Endodermal cell (in vitro differentiated cells): Measurements from ENCODE around the gene LRRIQ1. TPM values are rescaled to one million over a fixed set of nuclear protein-coding genes. Genes with fewer than 3 reads are reported as not detected.

Source experiments
- DNase-seq: peaks from one replicate; pipeline ENCODE4 v3.0.0-alpha.2; 2017
- H3K27ac ChIP-seq: 2 replicates; pipeline ENCODE4 v1.5.1; 2013; ENCODE audit warnings: mild to moderate bottlenecking, low read depth, low read length, moderate library complexity
- H3K27me3 ChIP-seq: 2 replicates; pipeline ENCODE4 v1.6.1; 2013; ENCODE audit warnings: mild to moderate bottlenecking, low read length, moderate library complexity; ENCODE audit not compliant: insufficient read depth, control insufficient read depth, poor library complexity, severe bottlenecking
- H3K36me3 ChIP-seq: 2 replicates; pipeline ENCODE4 v1.7.0; 2013; ENCODE audit warnings: mild to moderate bottlenecking, low read length, moderate library complexity; ENCODE audit not compliant: control insufficient read depth, insufficient read depth
- H3K4me1 ChIP-seq: one replicate; pipeline ENCODE4 v1.7.0; 2013; ENCODE audit warnings: low read length; ENCODE audit not compliant: control insufficient read depth, insufficient read depth
- H3K4me3 ChIP-seq: 2 replicates; pipeline ENCODE4 v1.5.1; 2013; ENCODE audit warnings: mild to moderate bottlenecking, low read length, moderate library complexity
- H3K9ac ChIP-seq: 2 replicates; pipeline ENCODE4 v1.6.1; 2013; ENCODE audit warnings: mild to moderate bottlenecking, low read length, moderate library complexity; ENCODE audit not compliant: poor library complexity, severe bottlenecking; ENCODE audit errors: extremely low read depth
- H3K9me3 ChIP-seq: 2 replicates; pipeline ENCODE4 v1.6.1; 2013; ENCODE audit warnings: mild to moderate bottlenecking, low read length, moderate library complexity; ENCODE audit not compliant: control insufficient read depth
- H3K27ac Mint-ChIP-seq: 2 replicates; pipeline ENCODE4 v1.8.0; 2020; ENCODE audit warnings: mixed read lengths
- H3K27me3 Mint-ChIP-seq: 2 replicates; pipeline ENCODE4 v1.8.0; 2021; ENCODE audit warnings: mild to moderate bottlenecking, mixed read lengths; ENCODE audit not compliant: insufficient read depth
- H3K36me3 Mint-ChIP-seq: 2 replicates; pipeline ENCODE4 v1.8.0; 2020; ENCODE audit warnings: low read depth, mixed read lengths
- H3K4me1 Mint-ChIP-seq: 2 replicates; pipeline ENCODE4 v1.8.0; 2020; ENCODE audit warnings: mixed read lengths
- H3K4me3 Mint-ChIP-seq: 2 replicates; pipeline ENCODE4 v1.8.0; 2020; ENCODE audit warnings: mild to moderate bottlenecking, moderate library complexity, mixed read lengths
- H3K9me3 Mint-ChIP-seq: 2 replicates; pipeline ENCODE4 v1.8.0; 2020; ENCODE audit warnings: mild to moderate bottlenecking, mixed read lengths
- WGBS, 2 experiments: methylation state at CpG; one replicate each; pipeline versions ENCODE4 v1.1.5 to v1.1.7; 2013; ENCODE audit warnings: missing lambda C conversion rate in 2 of 2, mixed read lengths in 1 of 2; ENCODE audit not compliant: insufficient coverage in 1 of 2, insufficient read length in 1 of 2; 5-methylcytosine and 5-hydroxymethylcytosine counted together
- total RNA-seq, 2 donors: library from RNA; stranded (reverse); fragmentation: NEBNext Ultra II Directional in 1 of 2; extraction: Animal tissue kit (Norgen Biotek cat#: 25700) in 1 of 2; gene quantifications; 2 replicates in 1 of 2; 3 replicates in 1 of 2; pipeline ENCODE4 v1.2.1, GENCODE V29; 2021
- TF ChIP-seq, protein P1 (sequence below): fragments of 200-600 bp; sonication (generic); conservative IDR thresholded peaks from 2 replicates; pipeline ENCODE4 v1.5.0; 2021; ENCODE audit warnings: antibody characterized with exemption, mild to moderate bottlenecking

Gene LRRIQ1
- total RNA-seq, 2 donors from 2014 or later, result 2.9 to 6.2 TPM

DNA sequence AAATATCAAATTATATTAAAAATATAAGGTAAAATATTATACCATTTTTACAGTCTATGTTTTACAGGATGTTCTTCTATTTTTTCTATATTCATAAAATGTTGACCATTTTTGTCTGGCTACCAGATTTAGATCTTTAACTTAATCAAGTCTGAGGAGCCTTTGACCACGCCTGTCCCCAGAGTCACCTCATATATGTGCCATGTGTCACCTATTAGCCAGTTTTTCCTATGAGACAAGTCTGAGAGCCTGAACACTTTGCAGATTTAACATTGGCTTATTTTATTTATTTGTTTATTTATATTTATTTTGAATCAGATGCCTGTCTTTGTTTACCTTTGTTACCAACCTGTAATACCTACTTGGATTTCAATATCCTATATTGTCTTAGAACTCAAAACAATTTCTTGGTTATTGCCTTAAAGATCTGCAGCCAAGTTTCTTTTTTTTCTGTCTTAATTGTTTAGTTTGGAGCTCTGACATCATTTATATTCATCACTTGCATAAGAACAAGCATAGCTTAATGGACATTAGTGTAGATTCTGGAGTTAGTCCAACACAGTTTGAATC, 127.7 kb downstream of the LRRIQ1 start:
- H3K4me1 Mint-ChIP-seq, result peaks cover 3% of the 10 kb centered on the region
- Histone ChIP-seq H3K9ac (no peak overlapping the region), H3K4me1 (no peaks in the 10 kb centered on the region), H3K27me3 (no peaks in the 10 kb centered on the region), H3K9me3 (no peaks in the 10 kb centered on the region), H3K4me3 (no peak overlapping the region), H3K36me3 (no peaks in the 10 kb centered on the region), H3K27ac (no peak overlapping the region)
- no peaks in the 10 kb centered on the region for H3K27me3 Mint-ChIP-seq
- H3K9me3 Mint-ChIP-seq, result no peaks in the 10 kb centered on the region
- no peak overlapping the region for H3K27ac Mint-ChIP-seq
- TF ChIP-seq, protein P1, sequence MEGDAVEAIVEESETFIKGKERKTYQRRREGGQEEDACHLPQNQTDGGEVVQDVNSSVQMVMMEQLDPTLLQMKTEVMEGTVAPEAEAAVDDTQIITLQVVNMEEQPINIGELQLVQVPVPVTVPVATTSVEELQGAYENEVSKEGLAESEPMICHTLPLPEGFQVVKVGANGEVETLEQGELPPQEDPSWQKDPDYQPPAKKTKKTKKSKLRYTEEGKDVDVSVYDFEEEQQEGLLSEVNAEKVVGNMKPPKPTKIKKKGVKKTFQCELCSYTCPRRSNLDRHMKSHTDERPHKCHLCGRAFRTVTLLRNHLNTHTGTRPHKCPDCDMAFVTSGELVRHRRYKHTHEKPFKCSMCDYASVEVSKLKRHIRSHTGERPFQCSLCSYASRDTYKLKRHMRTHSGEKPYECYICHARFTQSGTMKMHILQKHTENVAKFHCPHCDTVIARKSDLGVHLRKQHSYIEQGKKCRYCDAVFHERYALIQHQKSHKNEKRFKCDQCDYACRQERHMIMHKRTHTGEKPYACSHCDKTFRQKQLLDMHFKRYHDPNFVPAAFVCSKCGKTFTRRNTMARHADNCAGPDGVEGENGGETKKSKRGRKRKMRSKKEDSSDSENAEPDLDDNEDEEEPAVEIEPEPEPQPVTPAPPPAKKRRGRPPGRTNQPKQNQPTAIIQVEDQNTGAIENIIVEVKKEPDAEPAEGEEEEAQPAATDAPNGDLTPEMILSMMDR, result no peak
- 90% methylated on average over 1 of the region's 1 CpG; no CpG with 5 or more reads in 1 of the 2 experiments for WGBS, 2 experiments
- H3K36me3 Mint-ChIP-seq, result no peaks in the 10 kb centered on the region
- no peak for DNase-seq
- H3K4me3 Mint-ChIP-seq, result no peak overlapping the region

DNA sequence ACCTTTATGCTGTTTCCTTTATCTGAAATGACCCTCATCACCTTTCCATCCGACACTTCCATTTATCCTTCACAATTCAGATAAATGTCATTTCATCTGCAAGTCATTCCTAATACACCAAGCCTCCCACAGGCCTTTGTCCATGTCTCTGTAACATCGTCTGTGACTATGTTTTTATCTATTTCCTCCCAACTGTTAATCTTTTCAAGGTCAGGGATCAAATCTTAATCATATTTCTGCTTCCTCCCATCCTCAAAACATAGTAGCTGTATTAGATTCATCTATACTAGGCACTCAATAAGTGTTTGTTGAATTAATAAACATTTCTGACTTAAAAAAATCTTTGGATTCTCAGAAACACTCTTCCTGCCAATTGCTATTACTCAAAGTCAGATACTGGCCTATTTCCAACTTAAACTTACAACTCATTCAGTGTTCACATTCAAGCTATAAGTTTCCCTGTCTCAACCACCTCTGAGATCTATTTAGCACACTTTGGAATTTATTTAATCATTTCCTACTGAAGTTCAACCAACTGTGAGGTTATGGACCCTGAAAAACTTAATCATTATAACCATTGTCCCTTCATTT, 143.6 kb downstream of the LRRIQ1 start:
- Mint-ChIP-seq H3K27ac (no peak overlapping the region), H3K9me3 (no peaks in the 10 kb centered on the region), H3K4me3 (no peak overlapping the region), H3K4me1 (no peaks in the 10 kb centered on the region), H3K27me3 (no peaks in the 10 kb centered on the region), H3K36me3 (no peaks in the 10 kb centered on the region)
- H3K9me3 ChIP-seq, result no peaks in the 10 kb centered on the region
- no peak overlapping the region for H3K9ac ChIP-seq
- 83 to 84% methylated on average over 2 of the region's 2 CpGs for WGBS, 2 experiments
- H3K27ac ChIP-seq, result no peak overlapping the region
- H3K4me3 ChIP-seq, result no peak overlapping the region
- H3K27me3 ChIP-seq, result no peaks in the 10 kb centered on the region
- H3K36me3 ChIP-seq, result no peaks in the 10 kb centered on the region
- no peaks in the 10 kb centered on the region for H3K4me1 ChIP-seq
- DNase-seq, result no peak
- TF ChIP-seq, protein P1, result no peak

DNA sequence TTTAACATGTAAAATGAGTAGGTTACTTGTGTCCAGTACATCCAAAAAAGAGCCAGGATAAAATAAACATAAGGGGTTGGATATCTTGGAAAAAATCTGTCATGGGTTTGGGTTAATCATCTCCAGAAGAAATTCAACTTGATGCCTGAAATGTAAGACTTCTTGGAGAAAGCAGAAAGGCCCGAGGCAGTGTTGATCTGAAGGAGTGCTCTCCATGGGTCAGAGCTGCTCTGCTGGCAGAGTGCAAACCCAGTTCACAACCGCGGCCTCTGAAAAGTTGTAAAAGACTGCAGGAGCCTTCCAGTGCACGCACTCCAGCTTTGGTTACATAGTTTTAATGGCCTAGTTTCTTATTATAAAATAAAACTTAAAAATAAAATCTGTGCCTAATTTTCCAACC, 146.5 kb downstream of the LRRIQ1 start:
- H3K4me1 Mint-ChIP-seq, result no peaks in the 10 kb centered on the region
- H3K4me3 Mint-ChIP-seq, result no peak overlapping the region
- H3K4me1 ChIP-seq, result no peaks in the 10 kb centered on the region
- H3K27ac ChIP-seq, result no peak overlapping the region
- H3K4me3 ChIP-seq, result no peak overlapping the region
- DNase-seq, result no peak
- no peaks in the 10 kb centered on the region for H3K9me3 ChIP-seq
- no peaks in the 10 kb centered on the region for H3K27me3 ChIP-seq
- TF ChIP-seq, protein P1, result no peak
- no peak overlapping the region for H3K9ac ChIP-seq
- H3K36me3 Mint-ChIP-seq, result no peaks in the 10 kb centered on the region
- 97 to 100% methylated on average over 1 to 3 of the region's 4 CpGs for WGBS, 2 experiments
- no peaks in the 10 kb centered on the region for H3K36me3 ChIP-seq
- H3K27me3 Mint-ChIP-seq, result no peaks in the 10 kb centered on the region
- H3K9me3 Mint-ChIP-seq, result no peaks in the 10 kb centered on the region
- H3K27ac Mint-ChIP-seq, result no peak overlapping the region
